Measurements from ENCODE around the gene ITPR1.

Gene ITPR1

GRCh38 chr3:4478261-4478660, 14.9 kb upstream of the ITPR1 start:
- TF ChIP-seq SIN3A (IDR thresholded peaks at IDR 0.05; ENCODE audit: borderline replicate concordance, insufficient read depth, low read length) = no peak
- no peak for TF ChIP-seq POLR2AphosphoS5 (IDR thresholded peaks at IDR 0.05; ENCODE audit: low read depth, low read length)
- no peak for TF ChIP-seq FOXP2 (optimal IDR thresholded peaks at IDR 0.05; ENCODE audit: borderline replicate concordance, extremely low read depth, extremely low read length, insufficient read depth)
- TF ChIP-seq REST (IDR thresholded peaks at IDR 0.05; ENCODE audit: insufficient read depth in 1 of 2, low read depth in 2 of 2, low read length in 2 of 2) = no peak
- no peak for TF ChIP-seq TAF1 (IDR thresholded peaks at IDR 0.05; ENCODE audit: borderline replicate concordance, insufficient read depth, low read length)

GRCh38 chr3:4491855-4492207, 1.3 kb upstream of the ITPR1 start:
- TF ChIP-seq POLR2AphosphoS5 (IDR thresholded peaks at IDR 0.05; ENCODE audit: low read depth, low read length) (no peak), REST (IDR thresholded peaks at IDR 0.05; ENCODE audit: insufficient read depth in 1 of 2, low read depth in 2 of 2, low read length in 2 of 2) (no peak), SIN3A (IDR thresholded peaks at IDR 0.05; ENCODE audit: borderline replicate concordance, insufficient read depth, low read length) (no peak), TAF1 (IDR thresholded peaks at IDR 0.05; ENCODE audit: borderline replicate concordance, insufficient read depth, low read length) (no peak), FOXP2 (optimal IDR thresholded peaks at IDR 0.05; ENCODE audit: borderline replicate concordance, extremely low read depth, extremely low read length, insufficient read depth) (no peak)

GRCh38 chr3:4492208-4493013, 737 bp upstream of the ITPR1 start:
- TF ChIP-seq FOXP2 (optimal IDR thresholded peaks at IDR 0.05; ENCODE audit: borderline replicate concordance, extremely low read depth, extremely low read length, insufficient read depth) (no peak), SIN3A (IDR thresholded peaks at IDR 0.05; ENCODE audit: borderline replicate concordance, insufficient read depth, low read length) (no peak), TAF1 (IDR thresholded peaks at IDR 0.05; ENCODE audit: borderline replicate concordance, insufficient read depth, low read length) (no peak)

GRCh38 chr3:4493941-4494894, 1.1 kb downstream of the ITPR1 start:
- TF ChIP-seq POLR2AphosphoS5 (IDR thresholded peaks at IDR 0.05; ENCODE audit: low read depth, low read length) (no peak), TAF1 (IDR thresholded peaks at IDR 0.05; ENCODE audit: borderline replicate concordance, insufficient read depth, low read length) (no peak), SIN3A (IDR thresholded peaks at IDR 0.05; ENCODE audit: borderline replicate concordance, insufficient read depth, low read length) (no peak), FOXP2 (optimal IDR thresholded peaks at IDR 0.05; ENCODE audit: borderline replicate concordance, extremely low read depth, extremely low read length, insufficient read depth) (no peak), REST (IDR thresholded peaks at IDR 0.05; ENCODE audit: insufficient read depth in 1 of 2, low read depth in 2 of 2, low read length in 2 of 2) (no peak)

GRCh38 chr3:4494895-4495264, 1.7 kb downstream of the ITPR1 start:
- TF ChIP-seq POLR2AphosphoS5 (IDR thresholded peaks at IDR 0.05; ENCODE audit: low read depth, low read length) = no peak

Measured in PFSK-1 (cell line).